Measurements from ENCODE around the gene NUP93. TPM values are rescaled to one million over a fixed set of nuclear protein-coding genes. Genes with fewer than 3 reads are reported as not detected.

NUP93 gene
- polyA plus RNA-seq, 1 donor from 2014 or later = 237 TPM

DNA sequence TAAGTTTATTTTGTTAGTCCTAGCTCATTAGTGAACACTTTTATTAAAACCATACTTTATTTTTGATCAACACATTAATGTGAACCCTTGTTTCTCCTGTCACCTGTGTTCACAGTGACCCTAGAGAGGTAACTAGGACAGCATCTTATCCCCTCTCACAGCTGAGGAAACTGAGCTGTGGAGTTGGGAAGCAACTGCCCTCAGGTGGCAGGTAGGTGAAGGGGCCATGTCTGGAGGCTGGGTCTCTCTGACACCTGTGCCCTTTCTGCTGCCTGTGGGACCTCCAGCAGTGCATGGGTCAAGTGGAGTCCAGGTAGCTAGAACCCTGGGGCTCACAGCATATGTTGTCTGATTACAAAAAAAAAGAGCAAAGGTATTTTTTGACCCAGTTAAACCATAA lies 112.2 kb downstream of the NUP93 start:
- Histone ChIP-seq H3K36me3 (ENCODE audit: insufficient read depth, low read length) (peaks cover 39% of the 10 kb centered on the region), H3F3A (ENCODE audit: insufficient read depth, low read length, poor library complexity, severe bottlenecking) (no peaks in the 10 kb centered on the region), H3K79me2 (replicated peaks; ENCODE audit: insufficient read depth, low read length) (no peaks in the 10 kb centered on the region), H2AFZ (ENCODE audit: low read depth, low read length) (no peak overlapping the region), H3K27ac (ENCODE audit: low read length) (no peak overlapping the region), H4K20me1 (ENCODE audit: insufficient read depth) (no peaks in the 10 kb centered on the region), H3K9ac (ENCODE audit: low read length) (no peak overlapping the region), H3K9me3 (ENCODE audit: low read length) (no peaks in the 10 kb centered on the region), H3K9me2 (ENCODE audit: insufficient read depth, low read length) (no peaks in the 10 kb centered on the region), H3K27me3 (ENCODE audit: insufficient read depth, low read depth, low read length) (no peaks in the 10 kb centered on the region), H3K4me3 (ENCODE audit: low read length) (no peak overlapping the region), H3K4me2 (ENCODE audit: low read length) (no peak overlapping the region)
- TF ChIP-seq, protein P1, sequence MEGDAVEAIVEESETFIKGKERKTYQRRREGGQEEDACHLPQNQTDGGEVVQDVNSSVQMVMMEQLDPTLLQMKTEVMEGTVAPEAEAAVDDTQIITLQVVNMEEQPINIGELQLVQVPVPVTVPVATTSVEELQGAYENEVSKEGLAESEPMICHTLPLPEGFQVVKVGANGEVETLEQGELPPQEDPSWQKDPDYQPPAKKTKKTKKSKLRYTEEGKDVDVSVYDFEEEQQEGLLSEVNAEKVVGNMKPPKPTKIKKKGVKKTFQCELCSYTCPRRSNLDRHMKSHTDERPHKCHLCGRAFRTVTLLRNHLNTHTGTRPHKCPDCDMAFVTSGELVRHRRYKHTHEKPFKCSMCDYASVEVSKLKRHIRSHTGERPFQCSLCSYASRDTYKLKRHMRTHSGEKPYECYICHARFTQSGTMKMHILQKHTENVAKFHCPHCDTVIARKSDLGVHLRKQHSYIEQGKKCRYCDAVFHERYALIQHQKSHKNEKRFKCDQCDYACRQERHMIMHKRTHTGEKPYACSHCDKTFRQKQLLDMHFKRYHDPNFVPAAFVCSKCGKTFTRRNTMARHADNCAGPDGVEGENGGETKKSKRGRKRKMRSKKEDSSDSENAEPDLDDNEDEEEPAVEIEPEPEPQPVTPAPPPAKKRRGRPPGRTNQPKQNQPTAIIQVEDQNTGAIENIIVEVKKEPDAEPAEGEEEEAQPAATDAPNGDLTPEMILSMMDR (IDR thresholded peaks at IDR 0.05; ENCODE audit: poor library complexity, severe bottlenecking) = no peak
- no peak for TF ChIP-seq TAF1 (IDR thresholded peaks at IDR 0.05; ENCODE audit: low read depth)

DNA sequence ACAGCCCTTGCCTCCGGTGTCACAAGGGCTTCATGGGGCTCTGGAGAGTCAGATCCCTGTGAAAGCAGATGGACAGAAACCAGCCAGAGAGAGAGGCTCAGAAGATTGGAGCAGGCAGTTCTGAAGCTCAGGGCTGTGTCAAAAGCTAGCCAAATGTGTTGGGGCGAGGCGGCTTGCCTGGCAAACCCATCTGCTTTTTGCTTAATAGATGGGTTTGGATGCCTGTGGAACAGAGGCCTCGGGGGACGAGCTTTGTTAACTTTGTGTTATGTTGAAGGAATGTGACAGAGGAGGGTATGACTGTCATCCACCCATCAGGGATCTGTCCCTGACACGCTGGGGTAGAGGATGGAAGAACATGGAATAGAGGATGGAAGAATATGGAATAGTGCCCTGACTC lies 114.1 kb downstream of the NUP93 start:
- Histone ChIP-seq H3K36me3 (ENCODE audit: insufficient read depth, low read length) (peaks cover 43% of the 10 kb centered on the region), H3K27ac (ENCODE audit: low read length) (no peak overlapping the region)

More for the DNA sequence above, 114.1 kb downstream of the NUP93 start:
- Histone ChIP-seq H3K4me3 (ENCODE audit: low read length) (no peak overlapping the region), H3K27me3 (ENCODE audit: insufficient read depth, low read depth, low read length) (no peaks in the 10 kb centered on the region), H3F3A (ENCODE audit: insufficient read depth, low read length, poor library complexity, severe bottlenecking) (no peaks in the 10 kb centered on the region), H2AFZ (ENCODE audit: low read depth, low read length) (no peak overlapping the region), H3K9me2 (ENCODE audit: insufficient read depth, low read length) (no peaks in the 10 kb centered on the region), H3K79me2 (replicated peaks; ENCODE audit: insufficient read depth, low read length) (no peaks in the 10 kb centered on the region), H3K9ac (ENCODE audit: low read length) (no peak overlapping the region), H3K4me2 (ENCODE audit: low read length) (no peak overlapping the region), H3K9me3 (ENCODE audit: low read length) (no peaks in the 10 kb centered on the region), H4K20me1 (ENCODE audit: insufficient read depth) (no peaks in the 10 kb centered on the region)
- no peak for TF ChIP-seq EP300 (conservative IDR thresholded peaks at IDR 0.05; ENCODE audit: poor library complexity, severe bottlenecking)
- no peak for TF ChIP-seq REST (IDR thresholded peaks at IDR 0.05; ENCODE audit: borderline replicate concordance)
- TF ChIP-seq POLR2AphosphoS5 (IDR thresholded peaks at IDR 0.05) = no peak
- no peak for TF ChIP-seq SMC3 (conservative IDR thresholded peaks at IDR 0.05; ENCODE audit: poor library complexity)
- no peak for TF ChIP-seq EZH2 (IDR thresholded peaks at IDR 0.05; ENCODE audit: borderline replicate concordance, insufficient read depth, low read length, poor library complexity, severe bottlenecking)
- TF ChIP-seq MXI1 (conservative IDR thresholded peaks at IDR 0.05; ENCODE audit: poor library complexity, severe bottlenecking) = no peak
- no peak for TF ChIP-seq RAD21 (conservative IDR thresholded peaks at IDR 0.05)
- TF ChIP-seq, protein P1 (IDR thresholded peaks at IDR 0.05; ENCODE audit: poor library complexity, severe bottlenecking) = no peak
